Activated CD8-positive, alpha-beta T cell treated with anti-CD3 and anti-CD28 coated beads for 36 hours (primary cell): ENCODE data around the gene AGXT2. TPM values are rescaled to one million over a fixed set of nuclear protein-coding genes. Genes with fewer than 3 reads are reported as not detected.

Experiments
- ATAC-seq: fragments of 200-7000 bp; cut with Tn5 transposase; one replicate; pipeline ENCODE4 v1.10.0; 2021; ENCODE audit warnings: mild to moderate bottlenecking, moderate library complexity
- CTCF ChIA-PET: fragments of 350-600 bp; sonication (Branson Sonifier 250); formaldehyde crosslinking; loops from one replicate; lab custom pipeline; 2021; ENCODE audit warnings: antibody characterized with exemption; lab: Charles Lee
- POLR2A ChIA-PET: fragments of 350-600 bp; sonication (Branson Sonifier 250); formaldehyde crosslinking; loops from one replicate; lab custom pipeline; 2021; ENCODE audit warnings: antibody characterized with exemption; lab: Charles Lee
- DNase-seq: peaks from one replicate; pipeline ENCODE4 v3.0.0-alpha.2; 2020
- H3K27ac Mint-ChIP-seq: one replicate; pipeline ENCODE4 v1.8.0; 2021; ENCODE audit warnings: mild to moderate bottlenecking, mixed read lengths
- H3K27me3 Mint-ChIP-seq: one replicate; pipeline ENCODE4 v1.8.0; 2021; ENCODE audit warnings: mixed read lengths
- H3K36me3 Mint-ChIP-seq: one replicate; pipeline ENCODE4 v1.8.0; 2021; ENCODE audit warnings: low read depth, mixed read lengths
- H3K4me1 Mint-ChIP-seq: one replicate; pipeline ENCODE4 v1.8.0; 2021; ENCODE audit warnings: low read depth, mixed read lengths
- H3K4me3 Mint-ChIP-seq: one replicate; pipeline ENCODE4 v1.8.0; 2021; ENCODE audit warnings: mild to moderate bottlenecking, moderate library complexity, mixed read lengths
- H3K9me3 Mint-ChIP-seq: one replicate; pipeline ENCODE4 v1.8.0; 2021; ENCODE audit warnings: mixed read lengths
- CTCF ChIP-seq: fragments of 200-600 bp; IDR thresholded peaks from one replicate; pipeline ENCODE4 v1.8.0; 2022; ENCODE audit warnings: antibody characterized with exemption, mild to moderate bottlenecking
- intact Hi-C: fragments of 100-400 bp; cut with micrococcal nuclease; formaldehyde crosslinking; loops from one replicate; pipeline ENCODE4 v1.10.0; 2022
- total RNA-seq, 2 experiments: library from RNA; stranded (reverse); gene quantifications; one replicate each; pipeline ENCODE4 v1.2.3, GENCODE V29; 2021

The AGXT2 gene
- total RNA-seq, 2 experiments from 2014 or later: not detected

GRCh38 chr5:35083150-35083549 lies 35.4 kb upstream of the AGXT2 start:
- Mint-ChIP-seq H3K4me3 (no peak overlapping the region), H3K27ac (no peak overlapping the region), H3K9me3 (no peaks in the 10 kb centered on the region), H3K36me3 (no peaks in the 10 kb centered on the region), H3K4me1 (no peaks in the 10 kb centered on the region), H3K27me3 (peaks cover 8% of the 10 kb centered on the region)
- CTCF ChIA-PET: no interaction called here
- POLR2A ChIA-PET: no interaction called here
- no peak for TF ChIP-seq CTCF
- intact Hi-C loops: no loop called here
- no peak for DNase-seq
- no peak for ATAC-seq

GRCh38 chr5:35082530-35082929 lies 34.8 kb upstream of the AGXT2 start:
- Mint-ChIP-seq H3K36me3 (no peaks in the 10 kb centered on the region), H3K27ac (no peak overlapping the region), H3K4me3 (no peak overlapping the region), H3K9me3 (no peaks in the 10 kb centered on the region), H3K4me1 (no peaks in the 10 kb centered on the region), H3K27me3 (peaks cover 8% of the 10 kb centered on the region)
- no peak for TF ChIP-seq CTCF
- DNase-seq (no peak), ATAC-seq (no peak)
- intact Hi-C loops: no loop called here
- CTCF ChIA-PET: no interaction called here
- POLR2A ChIA-PET: no interaction called here

GRCh38 chr5:35081134-35081533 lies 33.4 kb upstream of the AGXT2 start:
- TF ChIP-seq CTCF: no peak
- peaks cover 1% of the 10 kb centered on the region for H3K9me3 Mint-ChIP-seq
- no peaks in the 10 kb centered on the region for H3K4me1 Mint-ChIP-seq
- POLR2A ChIA-PET: no interaction called here
- no peak for DNase-seq
- H3K27ac Mint-ChIP-seq: no peak overlapping the region
- no peak overlapping the region for H3K4me3 Mint-ChIP-seq
- peaks cover 14% of the 10 kb centered on the region for H3K27me3 Mint-ChIP-seq
- intact Hi-C loops: no loop called here
- ATAC-seq: no peak
- CTCF ChIA-PET: no interaction called here
- H3K36me3 Mint-ChIP-seq: no peaks in the 10 kb centered on the region

GRCh38 chr5:35073160-35073559 lies 25.4 kb upstream of the AGXT2 start:
- Mint-ChIP-seq H3K9me3 (peaks cover 5% of the 10 kb centered on the region), H3K4me1 (no peaks in the 10 kb centered on the region), H3K27ac (no peak overlapping the region), H3K4me3 (no peak overlapping the region), H3K27me3 (peaks cover 25% of the 10 kb centered on the region), H3K36me3 (no peaks in the 10 kb centered on the region)
- no peak for DNase-seq
- intact Hi-C loops: no loop called here
- ChIA-PET POLR2A (no interaction called here), CTCF (no interaction called here)
- TF ChIP-seq CTCF: no peak
- ATAC-seq: no peak

GRCh38 chr5:35069188-35069587 lies 21.4 kb upstream of the AGXT2 start:
- no peak overlapping the region for H3K27ac Mint-ChIP-seq
- no peak for ATAC-seq
- H3K9me3 Mint-ChIP-seq: peaks cover 4% of the 10 kb centered on the region
- intact Hi-C loops: no loop called here
- H3K4me3 Mint-ChIP-seq: no peak overlapping the region
- H3K27me3 Mint-ChIP-seq: peaks cover 30% of the 10 kb centered on the region
- POLR2A ChIA-PET: no interaction called here
- CTCF ChIA-PET: no interaction called here
- no peaks in the 10 kb centered on the region for H3K4me1 Mint-ChIP-seq
- no peaks in the 10 kb centered on the region for H3K36me3 Mint-ChIP-seq
- no peak for DNase-seq
- TF ChIP-seq CTCF: no peak
